LNCaP clone FGC (cell line): ENCODE data around the gene WDR12.
A peak's percentile ranks its signal among the peaks of the same experiment; 100 is the strongest.
"Not testable (repeated sequence)": the region's sequence is repeated elsewhere in the genome, so short reads cannot be mapped to it uniquely, and the experiment has no call there.

Experiments
- DNase-seq: peaks from one replicate; pipeline ENCODE4 v3.0.0-alpha.2; 2011; ENCODE audit warnings: low read depth
- H3K4me3 ChIP-seq: 2 replicates; pipeline ENCODE4 v1.5.1; 2011; ENCODE audit warnings: mild to moderate bottlenecking, low read depth, low read length, control low read depth
- CTCF ChIP-seq: IDR thresholded peaks from 2 replicates; pipeline ENCODE4 v1.5.1; 2012; ENCODE audit warnings: mild to moderate bottlenecking; ENCODE audit not compliant: control insufficient read depth, insufficient read depth; ENCODE audit errors: extremely low read depth

WDR12 gene

GRCh38 chr2:202911203-202911511 lies 316 bp downstream of the WDR12 start:
- H3K4me3 ChIP-seq = peak overlapping the region; percentile 75
- no peak for DNase-seq
- TF ChIP-seq CTCF = no peak

- no peak for TF ChIP-seq CTCF
- H3K4me3 ChIP-seq = peak overlapping the region; percentile 75
- DNase-seq = no peak
Measured at GRCh38 chr2:202910698-202911097, 775 bp downstream of the WDR12 start.

GRCh38 chr2:202910250-202910649 lies 1.2 kb downstream of the WDR12 start:
- not testable (repeated sequence) for DNase-seq
- peak overlapping the region; percentile 75 for H3K4me3 ChIP-seq

- peak overlapping the region; percentile 75 for H3K4me3 ChIP-seq
- DNase-seq = no peak
- no peak for TF ChIP-seq CTCF
Measured at GRCh38 chr2:202909394-202910192, 1.9 kb downstream of the WDR12 start.

- DNase-seq = no peak
- no peak overlapping the region for H3K4me3 ChIP-seq
- TF ChIP-seq CTCF = no peak
Measured at GRCh38 chr2:202908186-202908585, 3.3 kb downstream of the WDR12 start.

- not testable (repeated sequence) for H3K4me3 ChIP-seq, DNase-seq
Measured at GRCh38 chr2:202905507-202905906, 6.0 kb downstream of the WDR12 start.

GRCh38 chr2:202885190-202885589 lies 26.3 kb downstream of the WDR12 start:
- DNase-seq = no peak
- H3K4me3 ChIP-seq = no peak overlapping the region
- TF ChIP-seq CTCF = no peak

GRCh38 chr2:202883987-202884675 lies 27.3 kb downstream of the WDR12 start:
- no peak for DNase-seq
- TF ChIP-seq CTCF = no peak
- H3K4me3 ChIP-seq = no peak overlapping the region
